Urothelium cell line (cell line): ENCODE measurements around the gene LTBP2.

Experiments used
- DNase-seq: peaks from one replicate; pipeline ENCODE4 v3.0.0; 2011; ENCODE audit warnings: low spot score, mixed read lengths
- FAIRE-seq: peaks from 2 replicates; lab custom pipeline; 2011; peaks lifted over from hg19 to GRCh38; lab: Jason Lieb, UNC

LTBP2 gene

GRCh38 chr14:74533576-74533975 lies 78.5 kb downstream of the LTBP2 start:
- DNase-seq (no peak), FAIRE-seq (peak; percentile 40)

GRCh38 chr14:74532246-74532645 lies 79.8 kb downstream of the LTBP2 start:
- DNase-seq, result no peak
- no peak for FAIRE-seq

GRCh38 chr14:74531467-74531866 lies 80.6 kb downstream of the LTBP2 start:
- no peak for DNase-seq
- no peak for FAIRE-seq

GRCh38 chr14:74531006-74531405 lies 81.0 kb downstream of the LTBP2 start:
- DNase-seq (no peak), FAIRE-seq (no peak)

GRCh38 chr14:74528886-74529285 lies 83.2 kb downstream of the LTBP2 start:
- FAIRE-seq, result peak; percentile 53
- DNase-seq, result no peak

- FAIRE-seq, result no peak
- no peak for DNase-seq
Measured at GRCh38 chr14:74528406-74528805, 83.6 kb downstream of the LTBP2 start.

- DNase-seq (no peak), FAIRE-seq (no peak)
Measured at GRCh38 chr14:74527736-74528280, 84.2 kb downstream of the LTBP2 start.

- DNase-seq (no peak), FAIRE-seq (peak; percentile 72)
Measured at GRCh38 chr14:74526854-74527585, 85.0 kb downstream of the LTBP2 start.

GRCh38 chr14:74525361-74525851 lies 86.6 kb downstream of the LTBP2 start:
- no peak for DNase-seq
- FAIRE-seq, result no peak

GRCh38 chr14:74524812-74525135 lies 87.3 kb downstream of the LTBP2 start:
- FAIRE-seq, result peak; percentile 74

GRCh38 chr14:74524076-74524811 lies 87.8 kb downstream of the LTBP2 start:
- DNase-seq (peak; percentile 66), FAIRE-seq (peak; percentile 56)

More at GRCh38 chr14:74524812-74525135, 87.3 kb downstream of the LTBP2 start:
- DNase-seq, result no peak

GRCh38 chr14:74522740-74523139 lies 89.3 kb downstream of the LTBP2 start:
- FAIRE-seq (no peak), DNase-seq (no peak)

GRCh38 chr14:74521756-74522155 lies 90.3 kb downstream of the LTBP2 start:
- DNase-seq (no peak), FAIRE-seq (no peak)

GRCh38 chr14:74519316-74520074 lies 92.5 kb downstream of the LTBP2 start:
- DNase-seq, result no peak
- no peak for FAIRE-seq

- no peak for DNase-seq
- no peak for FAIRE-seq
Measured at GRCh38 chr14:74518221-74518620, 93.8 kb downstream of the LTBP2 start.

- FAIRE-seq (no peak), DNase-seq (no peak)
Measured at GRCh38 chr14:74517731-74518130, 94.3 kb downstream of the LTBP2 start.

- FAIRE-seq (no peak), DNase-seq (peak; percentile 50)
Measured at GRCh38 chr14:74516451-74517160, 95.4 kb downstream of the LTBP2 start.

- DNase-seq (no peak), FAIRE-seq (no peak)
Measured at GRCh38 chr14:74515891-74516412, 96.1 kb downstream of the LTBP2 start.

GRCh38 chr14:74514471-74514941 lies 97.5 kb downstream of the LTBP2 start:
- DNase-seq, result no peak
- FAIRE-seq, result no peak
